HG03066 (cell line): Measurements from ENCODE around the gene TRIOBP.

ENCODE experiments used
- ATAC-seq: cut with Tn5 transposase; IDR thresholded peaks from one replicate; pipeline ENCODE4 v1.9.1; 2021; ENCODE audit warnings: low read depth; ENCODE audit not compliant: unreplicated experiment

The TRIOBP gene

GRCh38 chr22:37664249-37665101 is 32.4 kb upstream of the TRIOBP start:
- ATAC-seq, result no peak

- ATAC-seq, result no peak
Observed at GRCh38 chr22:37665487-37665886, 31.4 kb upstream of the TRIOBP start.

- no peak for ATAC-seq
Observed at GRCh38 chr22:37669586-37669985, 27.3 kb upstream of the TRIOBP start.

GRCh38 chr22:37672206-37672919 is 24.5 kb upstream of the TRIOBP start:
- ATAC-seq, result no peak

GRCh38 chr22:37672920-37673455 is 23.9 kb upstream of the TRIOBP start:
- no peak for ATAC-seq

GRCh38 chr22:37674248-37674647 is 22.6 kb upstream of the TRIOBP start:
- ATAC-seq, result no peak

GRCh38 chr22:37674951-37675929 is 21.6 kb upstream of the TRIOBP start, which contains the start of gene LGALS1:
LGALS1 (plus strand) TSS chr22:37675636; CDS start chr22:37675703, 67 bp downstream.
- peak; percentile 40 for ATAC-seq

GRCh38 chr22:37675930-37676735 is 20.7 kb upstream of the TRIOBP start:
- no peak for ATAC-seq

GRCh38 chr22:37676736-37677492 is 19.9 kb upstream of the TRIOBP start:
- peak; percentile 47 for ATAC-seq

- ATAC-seq, result peak; percentile 14
Observed at GRCh38 chr22:37677493-37677974, 19.3 kb upstream of the TRIOBP start.

GRCh38 chr22:37678372-37678771 is 18.5 kb upstream of the TRIOBP start:
- no peak for ATAC-seq

GRCh38 chr22:37679670-37680069 is 17.2 kb upstream of the TRIOBP start:
- no peak for ATAC-seq

GRCh38 chr22:37680191-37680851 is 16.5 kb upstream of the TRIOBP start:
- ATAC-seq, result no peak

- ATAC-seq, result no peak
Observed at GRCh38 chr22:37681001-37681424, 15.8 kb upstream of the TRIOBP start.

GRCh38 chr22:37681556-37682049 is 15.2 kb upstream of the TRIOBP start:
- no peak for ATAC-seq

GRCh38 chr22:37684803-37685615 is 11.8 kb upstream of the TRIOBP start:
- ATAC-seq, result no peak
